IMR-90 (cell line): Measurements from ENCODE around the gene CHST10. TPM values are rescaled to one million over a fixed set of nuclear protein-coding genes. Genes with fewer than 3 reads are reported as not detected.

Source experiments
- ATAC-seq: fragments of 200-7000 bp; cut with Tn5 transposase; 2 replicates; pipeline ENCODE4 v1.9.1; 2020; ENCODE audit warnings: low read depth, mild to moderate bottlenecking, moderate library complexity
- BruUV-seq: library from RNA; stranded (reverse); fragments of 400-500 nt; replicated peaks from 2 replicates; lab custom pipeline; 2021; lab: Mats Ljungman, UMichigan
- CTCF ChIA-PET: fragments of 300-600 bp; formaldehyde crosslinking; extraction: SDS; loops from one replicate; lab custom pipeline; 2021; ENCODE audit warnings: antibody characterized with exemption; lab: Yijun Ruan, JAX
- POLR2A ChIA-PET: fragments of 300-600 bp; sonication (Branson Sonifier 250); formaldehyde crosslinking; loops from one replicate; lab custom pipeline; 2022; ENCODE audit warnings: antibody characterized with exemption; ENCODE audit not compliant: unreplicated experiment; lab: Charles Lee
- DNase-seq: peaks from one replicate; pipeline ENCODE4 v3.0.0; 2013
- H2AFZ ChIP-seq: replicated peaks from 2 replicates; pipeline ENCODE3; 2013; ENCODE audit warnings: low read length, mild to moderate bottlenecking; ENCODE audit not compliant: poor library complexity
- H2AK5ac ChIP-seq: 2 replicates; pipeline ENCODE4 v1.6.1; 2013; ENCODE audit warnings: low read depth, low read length, inconsistent platforms
- H2AK9ac ChIP-seq: replicated peaks from 2 replicates; pipeline ENCODE3; 2013; ENCODE audit warnings: mild to moderate bottlenecking, low read depth, low read length, moderate library complexity; ENCODE audit not compliant: poor library complexity
- H2BK120ac ChIP-seq: 2 replicates; pipeline ENCODE4 v1.6.1; 2013; ENCODE audit warnings: low read depth, low read length, inconsistent platforms
- H2BK15ac ChIP-seq: 3 replicates; pipeline ENCODE4 v1.6.1; 2013; ENCODE audit warnings: low read depth, low read length, inconsistent platforms
- H2BK20ac ChIP-seq: 2 replicates; pipeline ENCODE4 v1.6.1; 2013; ENCODE audit warnings: low read depth, mild to moderate bottlenecking, inconsistent platforms, low read length, moderate library complexity
- H2BK5ac ChIP-seq: 2 replicates; pipeline ENCODE4 v1.6.1; 2013; ENCODE audit warnings: mild to moderate bottlenecking, low read depth, low read length, inconsistent platforms; ENCODE audit not compliant: poor library complexity, severe bottlenecking
- H3K14ac ChIP-seq: replicated peaks from 2 replicates; pipeline ENCODE4 v1.6.1; 2013; ENCODE audit warnings: low read depth, low read length, inconsistent platforms
- H3K18ac ChIP-seq: 2 replicates; pipeline ENCODE4 v1.6.1; 2013; ENCODE audit warnings: low read depth, low read length, control low read depth
- H3K23ac ChIP-seq: 2 replicates; pipeline ENCODE4 v1.6.1; 2013; ENCODE audit warnings: low read depth, low read length, inconsistent platforms
- H3K27ac ChIP-seq: 2 replicates; pipeline ENCODE4 v1.5.1; 2013; ENCODE audit warnings: mild to moderate bottlenecking, control low read depth, low read length; ENCODE audit not compliant: insufficient read depth
- H3K27me3 ChIP-seq: 2 replicates; pipeline ENCODE4 v1.6.1; 2013; ENCODE audit warnings: low read length; ENCODE audit not compliant: control insufficient read depth, insufficient read depth
- H3K36me3 ChIP-seq: 2 replicates; pipeline ENCODE4 v1.6.1; 2013; ENCODE audit warnings: low read length, mixed read lengths; ENCODE audit not compliant: control insufficient read depth, insufficient read depth
- H3K4ac ChIP-seq: 2 replicates; pipeline ENCODE4 v1.6.1; 2013; ENCODE audit warnings: low read depth, low read length, inconsistent platforms
- H3K4me1 ChIP-seq: 2 replicates; pipeline ENCODE4 v1.6.1; 2013; ENCODE audit warnings: low read length, mixed read lengths; ENCODE audit not compliant: control insufficient read depth, insufficient read depth
- H3K4me2 ChIP-seq: 2 replicates; pipeline ENCODE4 v1.6.1; 2013; ENCODE audit warnings: low read depth, mild to moderate bottlenecking, control low read depth, low read length, moderate library complexity
- H3K4me3 ChIP-seq: 2 replicates; pipeline ENCODE4 v1.5.1; 2013; ENCODE audit warnings: low read depth, mild to moderate bottlenecking, control low read depth, low read length, moderate library complexity; ENCODE audit not compliant: insufficient read depth
- H3K56ac ChIP-seq: 2 replicates; pipeline ENCODE4 v1.6.1; 2013; ENCODE audit warnings: low read length, inconsistent platforms; ENCODE audit not compliant: insufficient read depth; ENCODE audit errors: extremely low read depth
- H3K79me1 ChIP-seq, 2 experiments: 2 replicates each; pipeline ENCODE4 v1.6.1; 2013; ENCODE audit warnings: low read length in 2 of 2, inconsistent platforms in 1 of 2, low read depth in 1 of 2
- H3K9ac ChIP-seq: 2 replicates; pipeline ENCODE4 v1.6.1; 2013; ENCODE audit warnings: low read depth, low read length, control low read depth
- H3K9me1 ChIP-seq: 2 replicates; pipeline ENCODE4 v1.6.1; 2013; ENCODE audit warnings: low read length, inconsistent platforms; ENCODE audit not compliant: insufficient read depth
- H3K9me3 ChIP-seq: 2 replicates; pipeline ENCODE4 v1.6.1; 2013; ENCODE audit warnings: low read length; ENCODE audit not compliant: control insufficient read depth, insufficient read depth
- H4K20me1 ChIP-seq: 2 replicates; pipeline ENCODE4 v1.6.1; 2013; ENCODE audit warnings: low read length, inconsistent platforms; ENCODE audit not compliant: insufficient read depth
- H4K5ac ChIP-seq: 2 replicates; pipeline ENCODE4 v1.6.1; 2013; ENCODE audit warnings: mild to moderate bottlenecking, low read depth, low read length, control low read depth
- H4K8ac ChIP-seq, 2 experiments: 2 replicates each; pipeline ENCODE4 v1.6.1; 2013; ENCODE audit warnings: low read depth in 2 of 2, low read length in 2 of 2, control low read depth in 1 of 2, inconsistent platforms in 1 of 2
- H4K91ac ChIP-seq: 2 replicates; pipeline ENCODE4 v1.6.1; 2013; ENCODE audit warnings: low read depth, low read length, inconsistent platforms; ENCODE audit not compliant: insufficient read depth
- MAFK ChIP-seq: IDR thresholded peaks from 2 replicates; pipeline ENCODE4 v1.6.1; 2012; ENCODE audit warnings: low read depth, low read length, improper control_type of control experiment
- RFX5 ChIP-seq: IDR thresholded peaks from 2 replicates; pipeline ENCODE4 v1.8.0; 2012; ENCODE audit warnings: low read depth, mild to moderate bottlenecking, low read length, moderate library complexity
- WGBS, 2 experiments: methylation state at CpG; one replicate each; pipeline versions ENCODE4 v1.1.5 to v1.1.7; 2013; ENCODE audit warnings: missing lambda C conversion rate in 2 of 2; ENCODE audit not compliant: insufficient read length in 1 of 2; ENCODE audit errors: extremely low coverage in 2 of 2; 5-methylcytosine and 5-hydroxymethylcytosine counted together
- dilution Hi-C: fragments of 300-500 bp; cut with HindIII; formaldehyde crosslinking; loops from one replicate; pipeline ENCODE4 v1.14.3; 2018; ENCODE audit warnings: low sequenced_read_pairs; ENCODE audit not compliant: unreplicated experiment
- in situ Hi-C: fragments of 300-500 bp; cut with MboI; formaldehyde crosslinking; loops from 3 replicates; pipeline ENCODE4 v1.14.3; 2019; ENCODE audit warnings: low sequenced_read_pairs, inconsistent platforms, mixed read lengths
- intact Hi-C: fragments of 100-400 bp; cut with micrococcal nuclease; formaldehyde crosslinking; loops from 2 replicates; pipeline ENCODE4 v1.10.0; 2022
- polyA plus RNA-seq, 3 experiments: library from polyadenylated mRNA; depleted of rRNA; stranded (reverse); fragments of >200 nt; gene quantifications; 2 replicates each; pipeline ENCODE4 v1.2.3, GENCODE V29; 2012; ENCODE audit warnings: low replicate concordance in 1 of 3
- total RNA-seq: library from RNA; depleted of rRNA; stranded (reverse); fragments of >200 nt; gene quantifications from 2 replicates; pipeline ENCODE4 v1.2.3, GENCODE V29; 2012

The CHST10 gene
- total and polyA plus RNA-seq, 2 of the 4 experiments (the other 2 are of a cell fraction): 6.9 to 8.6 TPM

DNA sequence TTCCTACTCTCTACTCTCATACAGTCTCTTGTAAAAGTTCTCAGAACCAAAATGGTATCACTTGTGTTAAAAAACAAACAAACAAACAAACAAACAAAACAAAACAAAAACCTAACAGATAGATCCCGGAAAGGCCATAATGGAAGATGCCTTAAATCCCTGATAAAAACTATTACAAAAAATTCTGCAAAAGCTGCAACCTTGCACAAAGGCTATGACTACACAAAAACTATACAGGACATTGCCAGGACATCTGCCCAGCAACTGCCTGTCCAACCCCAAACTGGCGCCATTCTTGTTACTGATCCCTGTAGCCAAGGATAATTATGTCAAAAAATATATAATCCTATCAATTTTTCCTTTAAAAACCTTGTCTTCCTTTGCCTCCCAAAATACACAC lies 58.9 kb downstream of the CHST10 start:
- Histone ChIP-seq H3K23ac (no peak overlapping the region), H3K4me2 (no peak overlapping the region), H3K56ac (no peak overlapping the region), H2AK9ac (no peak overlapping the region), H3K27ac (no peak overlapping the region), H4K8ac (no peak overlapping the region), H2AK5ac (no peak overlapping the region), H3K79me1 (no peaks in the 10 kb centered on the region), H3K18ac (no peak overlapping the region), H4K20me1 (no peaks in the 10 kb centered on the region), H3K27me3 (peaks cover 14% of the 10 kb centered on the region), H3K9me1 (no peaks in the 10 kb centered on the region), H2BK5ac (no peak overlapping the region), H3K9me3 (peaks cover 4% of the 10 kb centered on the region), H2BK120ac (no peak overlapping the region), H4K91ac (no peak overlapping the region), H3K14ac (no peak overlapping the region), H3K4me3 (no peak overlapping the region), H3K9ac (no peak overlapping the region), H3K4ac (no peak overlapping the region), H2BK15ac (no peak overlapping the region), H3K36me3 (no peaks in the 10 kb centered on the region), H4K5ac (no peak overlapping the region), H2AFZ (no peak overlapping the region), H3K4me1 (no peaks in the 10 kb centered on the region), H2BK20ac (no peak overlapping the region)
- in situ Hi-C loops (no loop called here), intact Hi-C loops (no loop called here), dilution Hi-C loops (no loop called here)
- ChIA-PET CTCF (interaction anchor here (0.6 kb wide), 1 partner anchor 967 kb away, joined by 3 read pairs; no protein-coding TSS in a partner anchor), POLR2A (no interaction called here)
- DNase-seq (no peak), ATAC-seq (no peak)
- no TSS peak for BruUV-seq
- 90% methylated on average over 2 of the region's 2 CpGs; no CpG with 5 or more reads in 1 of the 2 experiments for WGBS, 2 experiments
- TF ChIP-seq RFX5: no peak
- TF ChIP-seq MAFK: 0 out of 2 replicates have a peak, but pooled peaks have one; percentile 8
